ENCODE results near the gene ZNF554. TPM values are rescaled to one million over a fixed set of nuclear protein-coding genes. Genes with fewer than 3 reads are reported as not detected.
"Not testable (repeated sequence)": the region's sequence is repeated elsewhere in the genome, so short reads cannot be mapped to it uniquely, and the experiment has no call there.

ZNF554 gene
- total RNA-seq, 2 donors from 2014 or later = 3.6 to 4.4 TPM

GRCh38 chr19:2790557-2791271 is 29.0 kb upstream of the ZNF554 start:
- ATAC-seq (no peak), DNase-seq (no peak)
- Histone ChIP-seq H3K36me3 (replicated peaks in 1 of 2; ENCODE audit: insufficient read depth in 1 of 2, low read depth in 2 of 2) (no peaks in the 10 kb centered on the region), H3K27me3 (no peaks in the 10 kb centered on the region), H3K9me3 (no peaks in the 10 kb centered on the region), H3K4me1 (peaks cover 6% of the 10 kb centered on the region), H3K27ac (no peak overlapping the region), H3K4me3 (no peak overlapping the region)
- 92 to 93% methylated on average over 15 to 30 of the region's 32 CpGs for WGBS, 2 donors
- intact Hi-C loops (cut with DNase I) = no loop called here
- TF ChIP-seq POLR2A (IDR thresholded peaks at IDR 0.05) = no peak
- no peak for TF ChIP-seq CTCF (IDR thresholded peaks at IDR 0.05)

GRCh38 chr19:2791440-2791839 is 28.2 kb upstream of the ZNF554 start:
- intact Hi-C loops (cut with DNase I) = no loop called here
- no peaks in the 10 kb centered on the region for H3K9me3 ChIP-seq
- H3K36me3 ChIP-seq (replicated peaks in 1 of 2; ENCODE audit: insufficient read depth in 1 of 2, low read depth in 2 of 2) = no peaks in the 10 kb centered on the region
- 93 to 97% methylated on average over 16 of the region's 16 CpGs for WGBS, 2 donors
- TF ChIP-seq POLR2A (IDR thresholded peaks at IDR 0.05) = no peak
- TF ChIP-seq CTCF (IDR thresholded peaks at IDR 0.05) = no peak
- no peaks in the 10 kb centered on the region for H3K4me1 ChIP-seq
- no peaks in the 10 kb centered on the region for H3K27me3 ChIP-seq
- DNase-seq (no peak), ATAC-seq (no peak)
- no peak overlapping the region for H3K4me3 ChIP-seq
- H3K27ac ChIP-seq = no peak overlapping the region

GRCh38 chr19:2791876-2792275 is 27.8 kb upstream of the ZNF554 start:
- intact Hi-C loops (cut with DNase I) = no loop called here
- H3K27ac ChIP-seq = no peak overlapping the region
- no peaks in the 10 kb centered on the region for H3K36me3 ChIP-seq (replicated peaks in 1 of 2; ENCODE audit: insufficient read depth in 1 of 2, low read depth in 2 of 2)
- H3K4me1 ChIP-seq = no peaks in the 10 kb centered on the region
- WGBS, 2 donors = 90 to 91% methylated on average over 16 of the region's 16 CpGs
- DNase-seq = no peak
- no peak overlapping the region for H3K4me3 ChIP-seq
- no peaks in the 10 kb centered on the region for H3K9me3 ChIP-seq
- H3K27me3 ChIP-seq = no peaks in the 10 kb centered on the region
- ATAC-seq = no peak
- TF ChIP-seq POLR2A (IDR thresholded peaks at IDR 0.05) (no peak), CTCF (IDR thresholded peaks at IDR 0.05) (no peak)

- H3K36me3 ChIP-seq (replicated peaks in 1 of 2; ENCODE audit: insufficient read depth in 1 of 2, low read depth in 2 of 2); ATAC-seq; H3K27me3 ChIP-seq; H3K9me3 ChIP-seq; H3K27ac ChIP-seq; intact Hi-C loops (cut with DNase I); H3K4me1 ChIP-seq; H3K4me3 ChIP-seq; DNase-seq: not testable (repeated sequence)
- WGBS, 2 donors = 93 to 94% methylated on average over 10 of the region's 10 CpGs
These were observed 27.0 kb upstream of the ZNF554 start for GRCh38 chr19:2792666-2793065.

- 96 to 98% methylated on average over 7 of the region's 7 CpGs for WGBS, 2 donors
- no peak overlapping the region for H3K27ac ChIP-seq
- H3K9me3 ChIP-seq = no peaks in the 10 kb centered on the region
- no peaks in the 10 kb centered on the region for H3K27me3 ChIP-seq
- no peak overlapping the region for H3K4me3 ChIP-seq
- DNase-seq (no peak), ATAC-seq (no peak)
- intact Hi-C loops (cut with DNase I) = no loop called here
- H3K36me3 ChIP-seq (replicated peaks in 1 of 2; ENCODE audit: insufficient read depth in 1 of 2, low read depth in 2 of 2) = no peaks in the 10 kb centered on the region
- no peaks in the 10 kb centered on the region for H3K4me1 ChIP-seq
- TF ChIP-seq POLR2A (IDR thresholded peaks at IDR 0.05) = no peak
- TF ChIP-seq CTCF (IDR thresholded peaks at IDR 0.05) = no peak
These were observed 26.5 kb upstream of the ZNF554 start for GRCh38 chr19:2793126-2793525.
